Measurements from ENCODE around the gene SLC26A6. TPM values are rescaled to one million over a fixed set of nuclear protein-coding genes. Genes with fewer than 3 reads are reported as not detected.

Gene SLC26A6
- total and polyA plus RNA-seq, 2 of the 13 experiments (the other 11 are each of a cell fraction or from before 2014, with no cell fraction given), result 40.7 to 184 TPM

DNA sequence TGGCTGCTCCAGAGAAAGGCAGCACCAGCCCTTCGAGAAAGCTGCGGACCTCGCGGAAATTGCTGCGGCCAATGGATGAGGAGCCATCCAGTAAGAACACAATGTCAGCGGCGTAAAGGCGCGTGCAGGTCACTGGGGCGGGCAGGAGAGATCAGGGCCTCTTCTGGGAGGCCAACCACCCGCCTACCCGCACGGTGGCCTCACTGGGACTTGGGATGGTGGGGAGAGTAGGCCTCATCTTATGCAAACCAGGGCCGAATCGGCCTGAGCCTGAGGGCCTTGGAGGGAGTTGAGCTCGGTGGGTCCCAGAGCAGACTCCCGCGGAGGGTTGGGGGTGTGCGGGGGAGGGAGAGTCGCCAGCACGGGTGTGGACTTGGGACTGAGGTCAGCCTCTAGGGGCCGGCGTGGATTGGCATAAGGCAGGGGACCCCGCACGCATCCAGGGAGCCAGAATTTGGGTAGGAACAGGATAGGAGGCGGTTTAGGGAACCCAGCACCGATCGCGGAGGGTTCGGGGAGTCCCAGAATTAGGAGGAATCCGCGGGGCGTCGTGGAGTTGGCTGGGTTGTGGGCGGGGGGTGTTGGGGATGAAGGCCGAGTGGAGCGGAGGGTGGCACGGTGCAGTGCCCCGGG lies 40.7 kb downstream of the SLC26A6 start (continued):
- no peak for TF ChIP-seq FOSL1 (CRISPR knock-in tag; IDR thresholded peaks at IDR 0.05; ENCODE audit: borderline replicate concordance)
- TF ChIP-seq, protein P1, sequence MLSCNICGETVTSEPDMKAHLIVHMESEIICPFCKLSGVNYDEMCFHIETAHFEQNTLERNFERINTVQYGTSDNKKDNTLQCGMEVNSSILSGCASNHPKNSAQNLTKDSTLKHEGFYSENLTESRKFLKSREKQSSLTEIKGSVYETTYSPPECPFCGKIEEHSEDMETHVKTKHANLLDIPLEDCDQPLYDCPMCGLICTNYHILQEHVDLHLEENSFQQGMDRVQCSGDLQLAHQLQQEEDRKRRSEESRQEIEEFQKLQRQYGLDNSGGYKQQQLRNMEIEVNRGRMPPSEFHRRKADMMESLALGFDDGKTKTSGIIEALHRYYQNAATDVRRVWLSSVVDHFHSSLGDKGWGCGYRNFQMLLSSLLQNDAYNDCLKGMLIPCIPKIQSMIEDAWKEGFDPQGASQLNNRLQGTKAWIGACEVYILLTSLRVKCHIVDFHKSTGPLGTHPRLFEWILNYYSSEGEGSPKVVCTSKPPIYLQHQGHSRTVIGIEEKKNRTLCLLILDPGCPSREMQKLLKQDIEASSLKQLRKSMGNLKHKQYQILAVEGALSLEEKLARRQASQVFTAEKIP (CRISPR knock-in tag; IDR thresholded peaks at IDR 0.05; ENCODE audit: borderline replicate concordance), result no peak
- peak; percentile 96 for TF ChIP-seq ZBTB38 (CRISPR knock-in tag; IDR thresholded peaks at IDR 0.05)
- TF ChIP-seq NR2F6 (IDR thresholded peaks at IDR 0.05), result 0 out of 2 replicates have a peak, but pooled peaks have one; percentile 13
- TF ChIP-seq NR2F6 (CRISPR knock-in tag; IDR thresholded peaks at IDR 0.05), result no peak
- TF ChIP-seq, protein P2, sequence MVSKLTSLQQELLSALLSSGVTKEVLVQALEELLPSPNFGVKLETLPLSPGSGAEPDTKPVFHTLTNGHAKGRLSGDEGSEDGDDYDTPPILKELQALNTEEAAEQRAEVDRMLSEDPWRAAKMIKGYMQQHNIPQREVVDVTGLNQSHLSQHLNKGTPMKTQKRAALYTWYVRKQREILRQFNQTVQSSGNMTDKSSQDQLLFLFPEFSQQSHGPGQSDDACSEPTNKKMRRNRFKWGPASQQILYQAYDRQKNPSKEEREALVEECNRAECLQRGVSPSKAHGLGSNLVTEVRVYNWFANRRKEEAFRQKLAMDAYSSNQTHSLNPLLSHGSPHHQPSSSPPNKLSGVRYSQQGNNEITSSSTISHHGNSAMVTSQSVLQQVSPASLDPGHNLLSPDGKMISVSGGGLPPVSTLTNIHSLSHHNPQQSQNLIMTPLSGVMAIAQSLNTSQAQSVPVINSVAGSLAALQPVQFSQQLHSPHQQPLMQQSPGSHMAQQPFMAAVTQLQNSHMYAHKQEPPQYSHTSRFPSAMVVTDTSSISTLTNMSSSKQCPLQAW (CRISPR knock-in tag; IDR thresholded peaks at IDR 0.05), result no peak
- no peak for TF ChIP-seq CAMTA2 (CRISPR knock-in tag; IDR thresholded peaks at IDR 0.05; ENCODE audit: borderline replicate concordance)
- TF ChIP-seq, protein P3, sequence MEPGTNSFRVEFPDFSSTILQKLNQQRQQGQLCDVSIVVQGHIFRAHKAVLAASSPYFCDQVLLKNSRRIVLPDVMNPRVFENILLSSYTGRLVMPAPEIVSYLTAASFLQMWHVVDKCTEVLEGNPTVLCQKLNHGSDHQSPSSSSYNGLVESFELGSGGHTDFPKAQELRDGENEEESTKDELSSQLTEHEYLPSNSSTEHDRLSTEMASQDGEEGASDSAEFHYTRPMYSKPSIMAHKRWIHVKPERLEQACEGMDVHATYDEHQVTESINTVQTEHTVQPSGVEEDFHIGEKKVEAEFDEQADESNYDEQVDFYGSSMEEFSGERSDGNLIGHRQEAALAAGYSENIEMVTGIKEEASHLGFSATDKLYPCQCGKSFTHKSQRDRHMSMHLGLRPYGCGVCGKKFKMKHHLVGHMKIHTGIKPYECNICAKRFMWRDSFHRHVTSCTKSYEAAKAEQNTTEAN (CRISPR knock-in tag; conservative IDR thresholded peaks at IDR 0.05), result no peak
- TF ChIP-seq, protein P4, sequence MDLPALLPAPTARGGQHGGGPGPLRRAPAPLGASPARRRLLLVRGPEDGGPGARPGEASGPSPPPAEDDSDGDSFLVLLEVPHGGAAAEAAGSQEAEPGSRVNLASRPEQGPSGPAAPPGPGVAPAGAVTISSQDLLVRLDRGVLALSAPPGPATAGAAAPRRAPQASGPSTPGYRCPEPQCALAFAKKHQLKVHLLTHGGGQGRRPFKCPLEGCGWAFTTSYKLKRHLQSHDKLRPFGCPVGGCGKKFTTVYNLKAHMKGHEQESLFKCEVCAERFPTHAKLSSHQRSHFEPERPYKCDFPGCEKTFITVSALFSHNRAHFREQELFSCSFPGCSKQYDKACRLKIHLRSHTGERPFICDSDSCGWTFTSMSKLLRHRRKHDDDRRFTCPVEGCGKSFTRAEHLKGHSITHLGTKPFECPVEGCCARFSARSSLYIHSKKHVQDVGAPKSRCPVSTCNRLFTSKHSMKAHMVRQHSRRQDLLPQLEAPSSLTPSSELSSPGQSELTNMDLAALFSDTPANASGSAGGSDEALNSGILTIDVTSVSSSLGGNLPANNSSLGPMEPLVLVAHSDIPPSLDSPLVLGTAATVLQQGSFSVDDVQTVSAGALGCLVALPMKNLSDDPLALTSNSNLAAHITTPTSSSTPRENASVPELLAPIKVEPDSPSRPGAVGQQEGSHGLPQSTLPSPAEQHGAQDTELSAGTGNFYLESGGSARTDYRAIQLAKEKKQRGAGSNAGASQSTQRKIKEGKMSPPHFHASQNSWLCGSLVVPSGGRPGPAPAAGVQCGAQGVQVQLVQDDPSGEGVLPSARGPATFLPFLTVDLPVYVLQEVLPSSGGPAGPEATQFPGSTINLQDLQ (CRISPR knock-in tag; IDR thresholded peaks at IDR 0.05), result no peak
- TF ChIP-seq, protein P5, sequence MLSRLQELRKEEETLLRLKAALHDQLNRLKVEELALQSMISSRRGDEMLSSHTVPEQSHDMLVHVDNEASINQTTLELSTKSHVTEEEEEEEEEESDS (CRISPR knock-in tag; IDR thresholded peaks at IDR 0.05; ENCODE audit: borderline replicate concordance), result no peak

All from HepG2 (cell line).